GM23338 (cell line): Measurements from ENCODE around the gene PIF1.

Source experiments
- CREB1 ChIP-seq: fragments of 250-450 bp; sonication (Bioruptor Pico); IDR thresholded peaks from 2 replicates; pipeline ENCODE4 v1.5.0; 2020; ENCODE audit warnings: low read depth, mild to moderate bottlenecking, moderate library complexity
- EZH2 ChIP-seq: fragments of 200-600 bp; sonication (generic); IDR thresholded peaks from one replicate; pipeline ENCODE4 v1.8.0; 2017; ENCODE audit warnings: antibody characterized with exemption, mild to moderate bottlenecking, low read depth; ENCODE audit not compliant: unreplicated experiment
- EZH2phosphoT487 ChIP-seq: fragments of 200-600 bp; sonication (generic); IDR thresholded peaks from one replicate; pipeline ENCODE4 v1.8.1; 2018; ENCODE audit warnings: antibody characterized with exemption; ENCODE audit not compliant: unreplicated experiment
- JUNB ChIP-seq: IDR thresholded peaks from one replicate; pipeline ENCODE4 v1.6.1; 2016; ENCODE audit warnings: antibody characterized with exemption; ENCODE audit not compliant: unreplicated experiment
- NANOG ChIP-seq: IDR thresholded peaks from 2 replicates; pipeline ENCODE4 v1.6.1; 2016; ENCODE audit warnings: antibody characterized with exemption, borderline replicate concordance
- POLR2AphosphoS5 ChIP-seq: IDR thresholded peaks from 2 replicates; pipeline ENCODE4 v1.6.1; 2016; ENCODE audit warnings: antibody characterized with exemption, low read depth
- STAT1 ChIP-seq: IDR thresholded peaks from one replicate; pipeline ENCODE4 v1.6.1; 2016; ENCODE audit warnings: antibody characterized with exemption; ENCODE audit not compliant: unreplicated experiment
- ZNF114 ChIP-seq: fragments of 250-450 bp; sonication (Bioruptor Pico); IDR thresholded peaks from 2 replicates; pipeline ENCODE4 v1.5.0; 2020; ENCODE audit warnings: mild to moderate bottlenecking, moderate library complexity
- ZNF331 ChIP-seq: fragments of 250-450 bp; sonication (Bioruptor Pico); IDR thresholded peaks from 2 replicates; pipeline ENCODE4 v1.5.0; 2020; ENCODE audit warnings: low read depth, mild to moderate bottlenecking, moderate library complexity
- TF ChIP-seq, protein P1 (sequence below), 2 experiments: fragments of 200-600 bp in 1 of 2; sonication (generic) in 1 of 2; conservative IDR thresholded peaks; 2 replicates each; pipeline versions ENCODE4 v1.5.1 to v1.6.1; 2016 to 2017; ENCODE audit warnings: antibody characterized with exemption in 2 of 2, low read depth in 2 of 2, mild to moderate bottlenecking in 2 of 2, moderate library complexity in 1 of 2
- TF ChIP-seq, protein P2 (sequence below): IDR thresholded peaks from one replicate; pipeline ENCODE4 v1.6.1; 2018; ENCODE audit warnings: antibody characterized with exemption; ENCODE audit not compliant: unreplicated experiment

DNA sequence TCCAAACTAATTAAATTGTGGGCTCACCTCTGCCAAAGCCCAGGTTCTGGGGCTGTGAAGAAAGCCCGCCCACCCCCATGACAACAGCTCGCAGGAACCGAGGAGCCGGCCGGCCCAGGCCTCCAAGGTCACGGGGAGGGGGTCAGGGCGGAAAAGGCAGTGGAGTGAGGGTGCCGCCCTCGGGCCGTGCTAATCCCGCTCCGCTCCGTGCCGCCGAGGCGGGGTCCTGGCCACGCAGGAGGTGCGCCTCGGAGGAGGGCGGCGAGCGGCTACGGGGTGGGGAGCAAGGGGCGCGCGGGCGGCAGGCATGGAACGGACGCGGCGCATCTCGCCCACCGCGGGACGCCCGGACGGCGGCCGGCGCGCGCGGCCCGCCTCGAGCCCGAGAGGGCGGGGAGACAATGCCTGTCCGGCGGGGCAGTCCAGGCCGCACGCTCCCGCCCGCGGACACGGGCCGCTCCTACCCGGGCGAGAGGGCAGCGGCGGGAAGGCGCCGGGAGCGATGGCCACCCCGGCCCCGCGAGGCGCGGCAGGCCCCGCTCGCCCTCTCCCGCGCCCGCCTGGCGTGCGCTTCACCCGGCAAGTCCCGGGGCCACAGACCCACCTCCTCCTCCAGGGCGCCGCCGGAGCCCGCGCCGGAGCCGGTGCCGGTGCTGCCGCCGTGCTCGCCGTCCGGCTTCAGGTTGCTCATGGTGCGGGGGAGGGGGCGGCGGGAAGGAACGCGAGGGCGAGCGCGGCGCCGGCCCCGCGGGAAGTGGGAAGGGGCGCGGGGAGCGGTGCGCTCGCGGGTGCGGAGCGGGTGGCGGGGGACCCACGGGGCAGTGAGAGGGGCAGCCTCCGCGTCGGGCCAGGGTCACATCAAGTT is 50.6 kb downstream of the PIF1 start:
- TF ChIP-seq JUNB (no peak), EZH2 (no peak), CREB1 (no peak), POLR2AphosphoS5 (no peak; the same call in none of the 2 replicates), ZNF114 (no peak), STAT1 (no peak), NANOG (no peak), EZH2phosphoT487 (no peak), ZNF331 (CRISPR knock-in tag) (no peak)
- TF ChIP-seq, protein P1, sequence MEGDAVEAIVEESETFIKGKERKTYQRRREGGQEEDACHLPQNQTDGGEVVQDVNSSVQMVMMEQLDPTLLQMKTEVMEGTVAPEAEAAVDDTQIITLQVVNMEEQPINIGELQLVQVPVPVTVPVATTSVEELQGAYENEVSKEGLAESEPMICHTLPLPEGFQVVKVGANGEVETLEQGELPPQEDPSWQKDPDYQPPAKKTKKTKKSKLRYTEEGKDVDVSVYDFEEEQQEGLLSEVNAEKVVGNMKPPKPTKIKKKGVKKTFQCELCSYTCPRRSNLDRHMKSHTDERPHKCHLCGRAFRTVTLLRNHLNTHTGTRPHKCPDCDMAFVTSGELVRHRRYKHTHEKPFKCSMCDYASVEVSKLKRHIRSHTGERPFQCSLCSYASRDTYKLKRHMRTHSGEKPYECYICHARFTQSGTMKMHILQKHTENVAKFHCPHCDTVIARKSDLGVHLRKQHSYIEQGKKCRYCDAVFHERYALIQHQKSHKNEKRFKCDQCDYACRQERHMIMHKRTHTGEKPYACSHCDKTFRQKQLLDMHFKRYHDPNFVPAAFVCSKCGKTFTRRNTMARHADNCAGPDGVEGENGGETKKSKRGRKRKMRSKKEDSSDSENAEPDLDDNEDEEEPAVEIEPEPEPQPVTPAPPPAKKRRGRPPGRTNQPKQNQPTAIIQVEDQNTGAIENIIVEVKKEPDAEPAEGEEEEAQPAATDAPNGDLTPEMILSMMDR (conservative IDR thresholded peaks at IDR 0.05; ENCODE audit: low read depth in 2 of 2) = no peak
- TF ChIP-seq, protein P2, sequence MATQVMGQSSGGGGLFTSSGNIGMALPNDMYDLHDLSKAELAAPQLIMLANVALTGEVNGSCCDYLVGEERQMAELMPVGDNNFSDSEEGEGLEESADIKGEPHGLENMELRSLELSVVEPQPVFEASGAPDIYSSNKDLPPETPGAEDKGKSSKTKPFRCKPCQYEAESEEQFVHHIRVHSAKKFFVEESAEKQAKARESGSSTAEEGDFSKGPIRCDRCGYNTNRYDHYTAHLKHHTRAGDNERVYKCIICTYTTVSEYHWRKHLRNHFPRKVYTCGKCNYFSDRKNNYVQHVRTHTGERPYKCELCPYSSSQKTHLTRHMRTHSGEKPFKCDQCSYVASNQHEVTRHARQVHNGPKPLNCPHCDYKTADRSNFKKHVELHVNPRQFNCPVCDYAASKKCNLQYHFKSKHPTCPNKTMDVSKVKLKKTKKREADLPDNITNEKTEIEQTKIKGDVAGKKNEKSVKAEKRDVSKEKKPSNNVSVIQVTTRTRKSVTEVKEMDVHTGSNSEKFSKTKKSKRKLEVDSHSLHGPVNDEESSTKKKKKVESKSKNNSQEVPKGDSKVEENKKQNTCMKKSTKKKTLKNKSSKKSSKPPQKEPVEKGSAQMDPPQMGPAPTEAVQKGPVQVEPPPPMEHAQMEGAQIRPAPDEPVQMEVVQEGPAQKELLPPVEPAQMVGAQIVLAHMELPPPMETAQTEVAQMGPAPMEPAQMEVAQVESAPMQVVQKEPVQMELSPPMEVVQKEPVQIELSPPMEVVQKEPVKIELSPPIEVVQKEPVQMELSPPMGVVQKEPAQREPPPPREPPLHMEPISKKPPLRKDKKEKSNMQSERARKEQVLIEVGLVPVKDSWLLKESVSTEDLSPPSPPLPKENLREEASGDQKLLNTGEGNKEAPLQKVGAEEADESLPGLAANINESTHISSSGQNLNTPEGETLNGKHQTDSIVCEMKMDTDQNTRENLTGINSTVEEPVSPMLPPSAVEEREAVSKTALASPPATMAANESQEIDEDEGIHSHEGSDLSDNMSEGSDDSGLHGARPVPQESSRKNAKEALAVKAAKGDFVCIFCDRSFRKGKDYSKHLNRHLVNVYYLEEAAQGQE = no peak
